Measurements from ENCODE around the gene SLC35F5. TPM values are rescaled to one million over a fixed set of nuclear protein-coding genes. Genes with fewer than 3 reads are reported as not detected.
"Not testable (repeated sequence)": the region's sequence is repeated elsewhere in the genome, so short reads cannot be mapped to it uniquely, and the experiment has no call there.

Gene SLC35F5
- total RNA-seq, 2 experiments from 2014 or later = 28.1 to 28.7 TPM

- POLR2A ChIA-PET = no interaction called here
- CTCF ChIA-PET = no interaction called here
Observed at GRCh38 chr2:113703386-113704299, 52.8 kb downstream of the SLC35F5 start.

DNA sequence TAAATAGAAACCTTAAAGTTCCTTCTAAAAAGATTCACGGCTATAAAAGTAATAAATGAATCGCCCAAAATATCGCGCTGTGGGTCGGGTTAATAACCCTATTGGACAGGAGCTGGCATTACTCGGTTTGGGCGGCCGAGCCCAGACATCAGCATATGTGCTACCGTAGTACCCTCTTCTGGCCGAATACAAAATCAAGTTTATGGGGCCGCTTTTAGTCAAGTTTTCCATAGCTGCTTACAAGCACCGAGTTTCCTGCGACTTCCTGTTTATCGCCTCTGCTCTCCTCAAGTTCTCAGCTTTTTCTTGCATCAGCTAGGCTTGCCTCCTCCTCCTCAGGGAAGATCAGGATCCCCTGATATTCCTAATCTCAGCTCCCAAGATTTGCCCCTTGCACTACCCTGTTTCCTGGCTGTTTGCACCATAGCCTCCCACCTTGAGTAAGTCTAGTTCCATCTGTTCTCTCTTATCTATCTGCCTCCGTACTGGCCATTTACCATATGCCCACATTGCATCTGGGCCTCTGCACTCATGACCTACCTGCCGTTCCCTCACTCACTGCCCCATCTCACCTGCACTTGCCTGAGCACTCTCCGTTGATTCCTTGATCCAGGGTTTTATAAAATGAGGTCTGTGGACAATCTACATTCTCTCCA lies 56.1 kb downstream of the SLC35F5 start:
- ChIA-PET CTCF (interaction anchor here (0.6 to 1.3 kb wide), 4 partner anchors 13 to 248 kb away, joined by 3 to 7 read pairs (median 3); no protein-coding TSS in a partner anchor), POLR2A (interaction anchor here (0.6 to 0.9 kb wide), 2 partner anchors 8 to 268 kb away, joined by 3 to 4 read pairs; no protein-coding TSS in a partner anchor)

DNA sequence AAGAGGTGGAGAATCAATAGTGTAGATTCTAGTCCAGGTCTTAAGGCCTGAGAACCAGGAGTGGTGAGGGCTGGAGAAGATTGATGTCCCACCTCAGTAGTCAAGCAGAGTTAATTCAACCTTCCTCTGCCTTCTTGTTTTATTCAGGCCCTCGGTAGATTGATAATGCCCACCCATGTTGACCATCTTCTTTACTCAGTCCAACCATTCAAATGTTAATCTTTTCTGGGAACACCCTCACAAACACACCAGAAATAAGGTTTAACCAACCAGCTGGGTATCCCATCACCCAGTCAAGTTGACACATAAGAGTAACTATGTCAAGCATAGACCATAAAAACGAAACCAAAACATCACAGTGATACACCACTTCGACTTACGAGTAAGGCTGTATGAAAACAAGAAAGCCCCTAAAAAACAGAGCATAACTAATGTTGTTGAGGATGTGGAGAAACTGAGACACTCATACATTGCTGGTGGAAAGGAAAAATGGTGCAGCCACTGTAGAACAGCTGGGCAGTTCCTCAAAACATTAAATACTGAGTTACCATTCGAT lies 57.5 kb downstream of the SLC35F5 start:
- CTCF ChIA-PET = interaction anchor here (0.6 kb wide), 1 partner anchor 245 kb away, joined by 3 read pairs; no protein-coding TSS in a partner anchor
- POLR2A ChIA-PET = no interaction called here

DNA sequence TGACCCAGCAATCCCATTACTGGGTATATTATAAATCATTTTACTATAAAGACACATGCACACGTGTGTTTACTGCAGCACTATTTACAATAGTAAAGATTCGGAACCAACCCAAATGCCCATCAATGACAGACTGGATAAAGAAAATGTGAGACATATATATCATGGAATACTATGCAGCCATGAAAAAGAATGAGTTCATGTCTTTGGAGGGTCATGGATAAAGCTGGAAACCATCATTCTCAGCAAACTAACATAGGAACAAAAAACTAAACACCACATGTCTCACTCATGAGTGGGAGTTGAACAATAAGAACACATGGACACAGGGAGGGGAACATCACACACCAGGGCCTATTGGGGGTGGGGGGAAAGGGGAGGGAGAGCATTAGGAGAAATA lies 58.2 kb downstream of the SLC35F5 start:
- CTCF ChIA-PET = interaction anchor here (0.6 kb wide), 1 partner anchor 246 kb away, joined by 3 read pairs; no protein-coding TSS in a partner anchor
- POLR2A ChIA-PET = not testable (repeated sequence)

- POLR2A ChIA-PET = no interaction called here
- CTCF ChIA-PET = no interaction called here
Observed at GRCh38 chr2:113697516-113697915, 58.9 kb downstream of the SLC35F5 start.

DNA sequence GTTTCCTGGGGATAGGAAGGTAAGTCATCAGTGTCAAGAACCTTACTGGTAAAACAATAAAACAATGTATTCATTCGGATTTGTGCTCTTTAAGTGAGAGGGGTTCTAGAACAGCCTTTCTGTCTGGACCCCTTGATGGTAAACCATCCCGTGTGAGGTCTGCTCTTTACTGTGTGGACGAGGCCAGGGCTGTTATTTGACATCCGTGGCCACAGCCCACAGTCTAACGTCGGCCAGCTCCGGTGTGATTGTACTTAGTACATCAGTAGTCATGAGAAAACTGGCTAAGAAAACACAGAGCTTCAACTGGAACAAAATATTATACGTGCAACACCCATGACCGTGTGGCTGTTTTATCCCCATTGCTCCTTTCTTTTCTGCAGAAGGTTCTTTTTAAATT lies 62.0 kb downstream of the SLC35F5 start:
- ChIA-PET CTCF (interaction anchor here (2.1 kb wide), 1 partner anchor 90 kb away, joined by 8 read pairs; no protein-coding TSS in a partner anchor), POLR2A (interaction anchor here (0.7 kb wide), 1 partner anchor 62 kb away, joined by 5 read pairs; the partner anchor contains the start of gene SLC35F5)

GRCh38 chr2:113692698-113693428 lies 63.6 kb downstream of the SLC35F5 start:
- POLR2A ChIA-PET = no interaction called here
- CTCF ChIA-PET = interaction anchor here (0.6 to 2.1 kb wide), 4 partner anchors 67 to 1605 kb away, joined by 3 to 8 read pairs (median 4); no protein-coding TSS in a partner anchor

DNA sequence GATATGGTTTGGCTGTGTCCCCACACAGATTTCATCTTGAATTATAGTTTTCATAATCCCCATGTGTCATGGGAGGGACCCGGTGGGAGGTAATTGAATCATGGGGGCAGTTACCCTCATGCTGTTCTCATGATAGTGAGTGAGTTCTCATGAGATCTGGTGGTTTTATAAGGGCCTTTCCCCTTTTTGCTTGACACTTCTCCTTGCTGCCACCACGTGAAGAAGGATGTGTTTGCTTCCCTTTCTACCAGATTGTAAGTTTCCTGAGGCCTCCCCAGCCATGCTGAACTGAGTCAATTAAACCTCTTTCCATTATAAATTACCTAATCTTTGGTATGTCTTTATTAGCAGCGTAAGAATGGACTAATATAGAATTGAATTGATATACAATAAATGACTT lies 65.6 kb downstream of the SLC35F5 start:
- CTCF ChIA-PET, POLR2A ChIA-PET: not testable (repeated sequence)

GRCh38 chr2:113686537-113686936 lies 69.9 kb downstream of the SLC35F5 start:
- ChIA-PET POLR2A (no interaction called here), CTCF (interaction anchor here (1.0 kb wide), 1 partner anchor 13 kb away, joined by 3 read pairs; no protein-coding TSS in a partner anchor)

DNA sequence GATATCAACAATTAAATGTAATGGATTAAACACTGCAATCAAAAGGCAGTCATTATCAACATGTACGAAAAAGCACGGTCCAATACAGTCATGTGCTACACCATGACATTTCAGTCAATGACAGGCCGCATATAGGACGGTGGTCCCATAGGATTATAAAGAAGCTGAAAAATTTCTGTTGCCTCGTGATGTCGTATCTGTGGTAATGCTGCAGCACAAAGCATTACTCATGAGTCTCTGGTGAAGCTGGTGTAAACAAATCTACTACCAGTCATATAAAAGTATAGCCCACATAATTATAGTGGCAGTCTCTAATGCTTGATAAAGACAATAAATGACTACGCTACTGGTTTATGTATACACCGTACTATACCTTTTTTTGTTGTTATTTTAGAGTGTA lies 71.0 kb downstream of the SLC35F5 start:
- ChIA-PET CTCF (no interaction called here), POLR2A (no interaction called here)

- CTCF ChIA-PET = interaction anchor here (0.8 kb wide), 1 partner anchor 21 kb away, joined by 3 read pairs; no protein-coding TSS in a partner anchor
Observed at GRCh38 chr2:113679457-113679856, 77.0 kb downstream of the SLC35F5 start.

GRCh38 chr2:113677330-113677729 lies 79.1 kb downstream of the SLC35F5 start:
- CTCF ChIA-PET = no interaction called here
- POLR2A ChIA-PET = no interaction called here

More at GRCh38 chr2:113679457-113679856, 77.0 kb downstream of the SLC35F5 start:
- POLR2A ChIA-PET = no interaction called here

GRCh38 chr2:113676623-113677266 lies 79.7 kb downstream of the SLC35F5 start:
- CTCF ChIA-PET = no interaction called here
- POLR2A ChIA-PET = no interaction called here

DNA sequence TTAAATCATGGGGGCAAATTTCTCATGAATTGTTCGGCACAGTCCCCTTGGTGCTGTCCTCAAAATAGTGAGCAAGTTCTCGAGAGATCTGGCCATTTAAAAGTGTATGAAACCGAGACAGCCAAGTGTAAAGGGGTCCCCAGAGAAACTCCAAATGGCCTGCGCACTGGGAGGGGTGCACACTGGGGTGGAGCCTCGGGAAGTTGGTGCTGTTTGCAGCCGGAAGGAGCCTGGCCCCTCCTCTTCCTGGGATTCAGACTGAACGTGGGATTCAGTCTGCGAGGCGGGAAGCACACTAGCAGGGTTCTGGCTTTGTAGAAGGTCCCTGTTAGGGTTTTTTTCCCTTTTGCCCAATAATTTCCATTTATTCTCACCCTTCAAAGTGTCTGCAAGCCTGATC lies 80.6 kb downstream of the SLC35F5 start:
- ChIA-PET CTCF (no interaction called here), POLR2A (no interaction called here)

DNA sequence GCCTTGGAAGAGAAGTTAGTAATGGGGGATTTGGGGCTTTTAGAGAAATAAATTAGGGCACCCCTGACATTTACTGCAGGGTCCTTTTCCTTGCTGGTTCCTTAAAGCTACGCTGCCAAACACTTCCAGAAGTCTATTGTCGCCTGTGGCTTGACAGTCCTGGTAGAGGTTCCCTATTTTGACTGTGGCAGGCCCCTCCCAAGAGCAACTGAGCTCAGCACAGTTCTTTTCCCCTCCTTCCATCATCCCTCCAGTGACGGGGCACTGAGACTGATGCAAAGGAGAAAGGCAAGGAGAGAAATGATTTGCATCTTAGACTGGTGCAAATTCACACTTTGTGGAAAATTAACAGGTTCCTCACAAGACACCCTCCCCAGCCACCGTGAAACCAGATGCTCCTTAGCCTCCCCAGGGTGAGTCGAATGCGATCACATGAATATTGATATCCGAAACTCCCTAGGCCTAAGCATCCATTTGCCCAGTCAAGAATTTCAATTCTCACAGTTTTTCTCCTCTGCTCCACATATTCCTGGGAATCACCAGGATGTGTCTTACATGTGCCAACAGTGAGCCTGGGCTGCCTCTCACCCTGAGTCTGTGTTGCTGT lies 84.0 kb downstream of the SLC35F5 start:
- ChIA-PET POLR2A (no interaction called here), CTCF (no interaction called here)

- POLR2A ChIA-PET, CTCF ChIA-PET: not testable (repeated sequence)
Observed at GRCh38 chr2:113669013-113669412, 87.4 kb downstream of the SLC35F5 start.

DNA sequence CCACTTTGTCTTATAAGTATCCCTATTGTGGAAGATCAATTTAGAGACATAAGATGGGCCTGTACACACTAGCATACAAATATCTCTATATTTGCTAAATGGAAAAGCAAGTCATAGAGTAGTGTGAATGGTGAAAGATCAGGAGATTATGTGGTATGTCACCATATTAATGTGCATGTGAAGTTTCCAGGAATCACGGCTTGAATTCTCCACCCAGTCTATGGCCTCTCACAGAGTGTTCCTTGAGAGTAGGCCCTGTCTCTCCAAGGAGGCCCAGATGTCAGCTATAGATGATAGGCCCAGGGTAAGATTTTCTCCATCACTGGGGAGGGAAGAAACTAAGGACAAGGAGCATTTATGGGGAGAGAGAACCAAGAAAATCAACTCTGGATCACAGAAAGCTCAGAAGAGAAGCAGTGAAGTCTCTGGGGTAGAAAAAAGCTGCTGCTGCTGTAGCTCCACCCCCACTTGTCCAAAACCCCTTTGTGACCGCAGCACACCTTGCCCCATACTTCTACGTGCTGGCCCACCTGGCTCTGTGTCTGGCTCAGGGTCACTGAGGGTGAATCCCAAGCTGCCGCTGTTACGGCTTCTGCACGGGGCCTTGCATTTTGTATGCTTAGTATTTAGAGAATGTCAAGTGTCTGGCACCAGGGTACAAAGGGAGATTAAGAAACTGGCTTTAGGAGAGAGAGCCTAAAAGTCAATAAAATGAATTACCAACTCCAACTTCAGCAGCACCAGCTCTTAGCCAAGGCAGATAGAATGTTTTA lies 91.5 kb downstream of the SLC35F5 start:
- CTCF ChIA-PET, POLR2A ChIA-PET: not testable (repeated sequence)

Data from activated CD8-positive, alpha-beta memory T cell treated with anti-CD3 and anti-CD28 coated beads for 36 hours (primary cell).